ENCODE results near the gene KIT.

The KIT gene

DNA sequence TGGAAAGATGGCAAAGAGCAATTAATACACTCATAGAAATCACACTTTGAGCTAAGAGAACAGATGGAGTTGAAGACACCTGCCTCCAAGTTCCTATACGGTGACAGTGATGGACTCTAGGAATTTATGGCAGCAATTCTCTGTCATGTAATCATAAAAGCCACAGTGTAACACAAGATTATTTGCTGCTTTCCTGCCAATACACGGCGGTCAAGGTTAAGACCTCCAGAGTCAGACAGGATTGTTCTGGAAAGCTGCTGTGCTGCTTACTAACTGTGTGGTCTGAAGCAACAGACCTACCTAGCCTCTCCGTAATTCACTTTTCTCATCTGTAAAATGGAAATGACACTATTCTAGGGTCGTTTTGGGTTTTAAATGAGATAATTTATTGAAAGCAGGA is 14.6 kb upstream of the KIT start:
- TF ChIP-seq EZH2 (optimal IDR thresholded peaks at IDR 0.05; ENCODE audit: low read depth, low read length), result no peak
- TF ChIP-seq, protein P1, sequence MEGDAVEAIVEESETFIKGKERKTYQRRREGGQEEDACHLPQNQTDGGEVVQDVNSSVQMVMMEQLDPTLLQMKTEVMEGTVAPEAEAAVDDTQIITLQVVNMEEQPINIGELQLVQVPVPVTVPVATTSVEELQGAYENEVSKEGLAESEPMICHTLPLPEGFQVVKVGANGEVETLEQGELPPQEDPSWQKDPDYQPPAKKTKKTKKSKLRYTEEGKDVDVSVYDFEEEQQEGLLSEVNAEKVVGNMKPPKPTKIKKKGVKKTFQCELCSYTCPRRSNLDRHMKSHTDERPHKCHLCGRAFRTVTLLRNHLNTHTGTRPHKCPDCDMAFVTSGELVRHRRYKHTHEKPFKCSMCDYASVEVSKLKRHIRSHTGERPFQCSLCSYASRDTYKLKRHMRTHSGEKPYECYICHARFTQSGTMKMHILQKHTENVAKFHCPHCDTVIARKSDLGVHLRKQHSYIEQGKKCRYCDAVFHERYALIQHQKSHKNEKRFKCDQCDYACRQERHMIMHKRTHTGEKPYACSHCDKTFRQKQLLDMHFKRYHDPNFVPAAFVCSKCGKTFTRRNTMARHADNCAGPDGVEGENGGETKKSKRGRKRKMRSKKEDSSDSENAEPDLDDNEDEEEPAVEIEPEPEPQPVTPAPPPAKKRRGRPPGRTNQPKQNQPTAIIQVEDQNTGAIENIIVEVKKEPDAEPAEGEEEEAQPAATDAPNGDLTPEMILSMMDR (IDR thresholded peaks at IDR 0.05; ENCODE audit: low read length), result no peak
- no peak for TF ChIP-seq EZH2phosphoT487 (IDR thresholded peaks at IDR 0.05; ENCODE audit: low read length)
- Histone ChIP-seq H3K36me3 (replicated peaks; ENCODE audit: insufficient read depth, low read length) (no peaks in the 10 kb centered on the region), H4K20me1 (ENCODE audit: insufficient read depth, low read length) (no peaks in the 10 kb centered on the region), H3K27me3 (replicated peaks; ENCODE audit: insufficient read depth, low read length) (no peaks in the 10 kb centered on the region), H3K9ac (ENCODE audit: low read length) (no peak overlapping the region), H3F3A (ENCODE audit: insufficient read depth, low read length) (no peaks in the 10 kb centered on the region), H3K4me2 (ENCODE audit: low read depth, low read length) (no peak overlapping the region), H2AFZ (ENCODE audit: low read length) (no peak overlapping the region), H3K4me1 (ENCODE audit: low read length) (no peaks in the 10 kb centered on the region), H3K27ac (ENCODE audit: low read length) (no peak overlapping the region), H3K9me3 (replicated peaks; ENCODE audit: insufficient read depth, low read length) (no peaks in the 10 kb centered on the region), H3K4me3 (ENCODE audit: low read length) (no peak overlapping the region), H3K79me2 (ENCODE audit: low read length) (no peaks in the 10 kb centered on the region), H3K9me2 (replicated peaks; ENCODE audit: insufficient read depth, low read length) (no peaks in the 10 kb centered on the region)
- no peak for DNase-seq

DNA sequence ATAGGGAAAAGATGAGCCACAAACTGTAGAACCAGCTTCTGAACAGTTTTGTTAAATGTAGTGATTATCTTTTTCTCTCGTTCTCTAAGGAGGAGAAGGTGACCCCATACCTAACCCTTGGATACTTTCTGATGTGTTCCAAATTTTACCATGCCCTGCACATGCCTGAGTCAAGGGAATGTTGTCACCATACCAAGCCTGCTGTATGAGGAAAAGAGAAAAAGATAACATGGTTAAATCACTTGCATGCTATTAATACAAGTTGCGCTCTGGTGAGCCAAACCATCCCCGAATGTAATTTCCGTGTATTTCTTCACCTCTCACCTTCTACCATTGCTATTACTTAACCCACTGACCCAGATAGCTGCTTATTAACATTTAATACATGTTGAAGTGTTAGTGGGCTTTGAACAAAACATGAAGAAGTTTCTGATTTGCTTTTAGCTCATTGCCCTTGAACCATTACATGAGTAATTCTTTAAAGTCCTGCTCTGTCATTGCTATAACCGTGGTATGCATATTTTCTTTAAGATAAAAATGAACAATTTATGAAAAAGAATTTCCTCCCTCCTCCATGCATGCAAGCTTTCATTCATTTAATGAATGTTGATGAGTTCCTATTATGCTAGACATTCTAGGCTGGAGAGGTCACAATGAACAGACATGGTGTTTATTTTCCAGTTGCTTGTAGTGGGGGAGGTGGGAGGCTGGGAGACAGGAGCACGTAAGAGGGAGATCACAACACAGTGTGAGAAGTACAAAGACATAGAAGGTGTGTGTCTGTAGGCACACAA is 13.6 kb upstream of the KIT start:
- H3K9me2 ChIP-seq (replicated peaks; ENCODE audit: insufficient read depth, low read length), result no peaks in the 10 kb centered on the region
- H3K9ac ChIP-seq (ENCODE audit: low read length), result no peak overlapping the region
- H3F3A ChIP-seq (ENCODE audit: insufficient read depth, low read length), result no peaks in the 10 kb centered on the region
- H2AFZ ChIP-seq (ENCODE audit: low read length), result no peak overlapping the region
- TF ChIP-seq, protein P1 (IDR thresholded peaks at IDR 0.05; ENCODE audit: low read length), result no peak
- TF ChIP-seq EZH2 (optimal IDR thresholded peaks at IDR 0.05; ENCODE audit: low read depth, low read length) (no peak), EZH2phosphoT487 (IDR thresholded peaks at IDR 0.05; ENCODE audit: low read length) (no peak)
- H3K79me2 ChIP-seq (ENCODE audit: low read length), result no peaks in the 10 kb centered on the region
- H3K27ac ChIP-seq (ENCODE audit: low read length), result no peak overlapping the region
- H3K4me1 ChIP-seq (ENCODE audit: low read length), result no peaks in the 10 kb centered on the region
- H3K36me3 ChIP-seq (replicated peaks; ENCODE audit: insufficient read depth, low read length), result no peaks in the 10 kb centered on the region
- H3K9me3 ChIP-seq (replicated peaks; ENCODE audit: insufficient read depth, low read length), result no peaks in the 10 kb centered on the region
- no peaks in the 10 kb centered on the region for H3K27me3 ChIP-seq (replicated peaks; ENCODE audit: insufficient read depth, low read length)
- no peaks in the 10 kb centered on the region for H4K20me1 ChIP-seq (ENCODE audit: insufficient read depth, low read length)
- H3K4me2 ChIP-seq (ENCODE audit: low read depth, low read length), result no peak overlapping the region
- H3K4me3 ChIP-seq (ENCODE audit: low read length), result no peak overlapping the region
- DNase-seq, result no peak

DNA sequence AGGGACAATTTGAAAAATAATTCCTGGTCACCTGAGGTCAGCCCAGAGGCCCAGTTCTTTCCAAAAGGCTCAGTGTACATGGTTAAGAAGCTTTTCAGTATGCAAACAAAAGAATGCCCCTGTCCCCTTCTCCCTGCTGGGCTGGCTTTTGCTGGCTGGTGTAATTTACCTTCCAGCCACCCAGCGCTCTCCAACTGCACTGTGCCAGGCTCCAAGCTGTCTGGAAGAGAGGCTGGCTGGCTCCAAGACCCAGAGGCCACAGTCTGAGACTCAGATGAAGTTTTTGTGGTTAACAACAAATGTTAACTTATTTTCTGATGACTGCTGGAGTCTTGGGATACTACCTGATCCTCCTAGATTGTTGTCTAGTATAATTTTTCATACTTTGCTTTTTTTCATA is 11.9 kb upstream of the KIT start:
- no peak overlapping the region for H3K4me2 ChIP-seq (ENCODE audit: low read depth, low read length)
- H4K20me1 ChIP-seq (ENCODE audit: insufficient read depth, low read length), result no peaks in the 10 kb centered on the region
- H3K9me3 ChIP-seq (replicated peaks; ENCODE audit: insufficient read depth, low read length), result no peaks in the 10 kb centered on the region
- TF ChIP-seq EZH2phosphoT487 (IDR thresholded peaks at IDR 0.05; ENCODE audit: low read length), result no peak
- TF ChIP-seq EZH2 (optimal IDR thresholded peaks at IDR 0.05; ENCODE audit: low read depth, low read length), result no peak
- TF ChIP-seq, protein P1 (IDR thresholded peaks at IDR 0.05; ENCODE audit: low read length), result no peak
- no peak overlapping the region for H3K27ac ChIP-seq (ENCODE audit: low read length)
- no peaks in the 10 kb centered on the region for H3K4me1 ChIP-seq (ENCODE audit: low read length)
- H2AFZ ChIP-seq (ENCODE audit: low read length), result no peak overlapping the region
- no peaks in the 10 kb centered on the region for H3F3A ChIP-seq (ENCODE audit: insufficient read depth, low read length)
- no peaks in the 10 kb centered on the region for H3K36me3 ChIP-seq (replicated peaks; ENCODE audit: insufficient read depth, low read length)
- no peak overlapping the region for H3K9ac ChIP-seq (ENCODE audit: low read length)
- no peaks in the 10 kb centered on the region for H3K9me2 ChIP-seq (replicated peaks; ENCODE audit: insufficient read depth, low read length)
- H3K27me3 ChIP-seq (replicated peaks; ENCODE audit: insufficient read depth, low read length), result no peaks in the 10 kb centered on the region
- H3K79me2 ChIP-seq (ENCODE audit: low read length), result no peaks in the 10 kb centered on the region
- H3K4me3 ChIP-seq (ENCODE audit: low read length), result no peak overlapping the region
- no peak for DNase-seq
